ENCODE measurements around the gene NUP210L.

- TF ChIP-seq CTCF (IDR thresholded peaks at IDR 0.05) (no peak), POLR2A (IDR thresholded peaks at IDR 0.05) (no peak)
These were observed 37.6 kb upstream of the NUP210L start for GRCh38 chr1:154192476-154192875.

Measured in heart left ventricle (tissue), 13 donors.